SK-N-SH (cell line): ENCODE measurements around the gene NBEAL2. TPM values are rescaled to one million over a fixed set of nuclear protein-coding genes. Genes with fewer than 3 reads are reported as not detected.
A peak's percentile ranks its signal among the peaks of the same experiment; 100 is the strongest.

ENCODE experiments used
- CTCF ChIA-PET: fragments of 300-600, 350-600 bp; formaldehyde crosslinking; extraction: SDS; loops from one replicate; lab custom pipeline; 2021; lab: Yijun Ruan, JAX
- POLR2A ChIA-PET: fragments of 350-600 bp; sonication (Branson Sonifier 250); formaldehyde crosslinking; extraction: SDS; loops from one replicate; lab custom pipeline; 2020; ENCODE audit warnings: antibody characterized with exemption, inconsistent platforms; lab: Yijun Ruan, JAX
- DNase-seq: peaks from one replicate; pipeline ENCODE4 v3.0.0; 2012
- H2AFZ ChIP-seq: fragments of 200-600 bp; sonication (generic); 2 replicates; pipeline ENCODE4 v1.8.1; 2016; ENCODE audit warnings: antibody characterized with exemption, mild to moderate bottlenecking, low read depth
- H3F3A ChIP-seq: fragments of 200-600 bp; sonication (generic); replicated peaks from 2 replicates; pipeline ENCODE3; 2016; ENCODE audit warnings: antibody characterized with exemption, mild to moderate bottlenecking; ENCODE audit not compliant: insufficient read depth
- H3K27ac ChIP-seq, 2 experiments: fragments of 200-500 bp in 1 of 2; fragments of 200-600 bp in 1 of 2; sonication (Bioruptor generic) in 1 of 2; sonication (generic), shearing (Covaris generic) in 1 of 2; 2 replicates each; pipeline versions ENCODE4 v1.5.1 to v1.6.1; 2014 to 2016; ENCODE audit warnings: low read depth in 2 of 2, inconsistent platforms in 1 of 2, low read length in 1 of 2, mild to moderate bottlenecking in 1 of 2, mixed read lengths in 1 of 2
- H3K27me3 ChIP-seq: fragments of 200-600 bp; sonication (generic), shearing (Covaris generic); 2 replicates; pipeline ENCODE4 v1.6.1; 2016; ENCODE audit warnings: mixed run types; ENCODE audit not compliant: insufficient read depth
- H3K36me3 ChIP-seq, 2 experiments: fragments of 200-500 bp in 1 of 2; fragments of 200-600 bp in 1 of 2; sonication (Bioruptor generic) in 1 of 2; sonication (generic) in 1 of 2; replicated peaks in 1 of 2; 2 replicates each; pipeline versions ENCODE3 to v1.5.1; 2014 to 2016; ENCODE audit warnings: low read length in 1 of 2, mild to moderate bottlenecking in 1 of 2; ENCODE audit not compliant: insufficient read depth in 2 of 2, control insufficient read depth in 1 of 2
- H3K4me1 ChIP-seq, 2 experiments: fragments of 200-500 bp in 1 of 2; fragments of 200-600 bp in 1 of 2; sonication (Bioruptor generic) in 1 of 2; sonication (generic), shearing (Covaris generic) in 1 of 2; 2 replicates each; pipeline versions ENCODE4 v1.5.1 to v1.6.1; 2014 to 2016; ENCODE audit warnings: low read depth in 1 of 2, low read length in 1 of 2, mixed run types in 1 of 2; ENCODE audit not compliant: insufficient read depth in 2 of 2, control insufficient read depth in 1 of 2
- H3K4me2 ChIP-seq: fragments of 200-600 bp; sonication (generic), shearing (Covaris generic); 2 replicates; pipeline ENCODE4 v1.6.1; 2017; ENCODE audit warnings: mixed run types
- H3K4me3 ChIP-seq, 2 experiments: fragments of 200-500 bp in 1 of 2; fragments of 200-600 bp in 1 of 2; sonication (Bioruptor generic) in 1 of 2; sonication (generic), shearing (Covaris generic) in 1 of 2; 2 replicates each; pipeline versions ENCODE4 v1.5.1 to v1.8.1; 2014 to 2016; ENCODE audit warnings: low read depth in 2 of 2, inconsistent platforms in 1 of 2, low read length in 1 of 2, mild to moderate bottlenecking in 1 of 2, mixed read lengths in 1 of 2, moderate library complexity in 1 of 2
- H3K79me2 ChIP-seq: fragments of 200-600 bp; sonication (generic); 2 replicates; pipeline ENCODE4 v1.8.1; 2017; ENCODE audit warnings: mild to moderate bottlenecking; ENCODE audit not compliant: insufficient read depth
- H3K9ac ChIP-seq: fragments of 200-600 bp; sonication (generic); 2 replicates; pipeline ENCODE4 v1.6.1; 2017; ENCODE audit warnings: mixed run types
- H3K9me2 ChIP-seq: fragments of 200-600 bp; sonication (generic); 2 replicates; pipeline ENCODE4 v1.6.1; 2017; ENCODE audit warnings: mixed run types
- H3K9me3 ChIP-seq: fragments of 200-600 bp; sonication (generic); 2 replicates; pipeline ENCODE4 v1.6.1; 2017; ENCODE audit warnings: mixed run types, mild to moderate bottlenecking, moderate library complexity
- H4K20me1 ChIP-seq: fragments of 200-600 bp; sonication (generic); 2 replicates; pipeline ENCODE4 v1.6.1; 2017; ENCODE audit warnings: mild to moderate bottlenecking, mixed run types; ENCODE audit not compliant: insufficient read depth
- CHD2 ChIP-seq: fragments of 150-350 bp; IDR thresholded peaks from 2 replicates; pipeline ENCODE4 v1.6.1; 2018; ENCODE audit warnings: low read length; ENCODE audit not compliant: partially characterized antibody
- EZH2phosphoT487 ChIP-seq: fragments of 200-600 bp; sonication (generic); IDR thresholded peaks from 2 replicates; pipeline ENCODE4 v1.6.1; 2017; ENCODE audit warnings: low read depth, mixed run types, mild to moderate bottlenecking, antibody characterized with exemption, moderate library complexity, borderline replicate concordance
- FOXJ3 ChIP-seq: sonication (generic); formaldehyde crosslinking; IDR thresholded peaks from 2 replicates; pipeline ENCODE4 v1.5.1; 2020; ENCODE audit warnings: mild to moderate bottlenecking, missing genetic modification reagents
- GABPA ChIP-seq: IDR thresholded peaks from 2 replicates; pipeline ENCODE4 v1.4.0; 2012; ENCODE audit warnings: low read depth, mild to moderate bottlenecking
- JUND ChIP-seq: IDR thresholded peaks from 2 replicates; pipeline ENCODE4 v1.4.0; 2012
- MXI1 ChIP-seq: IDR thresholded peaks from 2 replicates; pipeline ENCODE4 v1.6.1; 2012; ENCODE audit warnings: mild to moderate bottlenecking, low read depth, low read length, improper control_type of control experiment
- NFIC ChIP-seq: IDR thresholded peaks from 2 replicates; pipeline ENCODE4 v1.4.0; 2012; ENCODE audit warnings: borderline replicate concordance
- NRF1 ChIP-seq: IDR thresholded peaks from 2 replicates; pipeline ENCODE4 v1.6.1; 2012; ENCODE audit warnings: low read depth, mild to moderate bottlenecking, low read length
- RAD21 ChIP-seq: IDR thresholded peaks from 2 replicates; pipeline ENCODE4 v1.6.1; 2012; ENCODE audit warnings: mild to moderate bottlenecking, low read length
- RXRA ChIP-seq: IDR thresholded peaks from 2 replicates; pipeline ENCODE4 v1.4.0; 2012; ENCODE audit warnings: low read depth, mild to moderate bottlenecking, borderline replicate concordance
- SIN3A ChIP-seq: IDR thresholded peaks from 2 replicates; pipeline ENCODE4 v1.6.1; 2012; ENCODE audit warnings: low read depth, mild to moderate bottlenecking, low read length, moderate library complexity, borderline replicate concordance
- SMC3 ChIP-seq: IDR thresholded peaks from 2 replicates; pipeline ENCODE4 v1.6.1; 2012; ENCODE audit warnings: low read depth, low read length, improper control_type of control experiment
- TCF12 ChIP-seq: IDR thresholded peaks from 2 replicates; pipeline ENCODE4 v1.4.0; 2012
- TEAD4 ChIP-seq: IDR thresholded peaks from 2 replicates; pipeline ENCODE4 v1.4.0; 2012; ENCODE audit warnings: mild to moderate bottlenecking, borderline replicate concordance; ENCODE audit not compliant: insufficient read depth
- WGBS: methylation state at CpG from one replicate; pipeline ENCODE4 v1.1.6; 2017; ENCODE audit warnings: low lambda C conversion rate; 5-methylcytosine and 5-hydroxymethylcytosine counted together
- polyA plus RNA-seq, 3 experiments: library from polyadenylated mRNA; depleted of rRNA; stranded (reverse); fragments of >200 nt; gene quantifications; 2 replicates each; pipeline ENCODE4 v1.2.3, GENCODE V29; 2012
- TF ChIP-seq, protein P1 (sequence below): IDR thresholded peaks from 2 replicates; pipeline ENCODE4 v1.4.0; 2012; ENCODE audit warnings: low read depth
- TF ChIP-seq, protein P2 (sequence below): IDR thresholded peaks from 2 replicates; pipeline ENCODE4; 2012
- TF ChIP-seq, protein P3 (sequence below): IDR thresholded peaks from 2 replicates; pipeline ENCODE4 v1.6.1; 2012; ENCODE audit warnings: mild to moderate bottlenecking, low read depth, low read length, moderate library complexity

The NBEAL2 gene
- polyA plus RNA-seq, 1 of the 3 experiments (the other 2 are of a cell fraction), result 20.3 TPM

DNA sequence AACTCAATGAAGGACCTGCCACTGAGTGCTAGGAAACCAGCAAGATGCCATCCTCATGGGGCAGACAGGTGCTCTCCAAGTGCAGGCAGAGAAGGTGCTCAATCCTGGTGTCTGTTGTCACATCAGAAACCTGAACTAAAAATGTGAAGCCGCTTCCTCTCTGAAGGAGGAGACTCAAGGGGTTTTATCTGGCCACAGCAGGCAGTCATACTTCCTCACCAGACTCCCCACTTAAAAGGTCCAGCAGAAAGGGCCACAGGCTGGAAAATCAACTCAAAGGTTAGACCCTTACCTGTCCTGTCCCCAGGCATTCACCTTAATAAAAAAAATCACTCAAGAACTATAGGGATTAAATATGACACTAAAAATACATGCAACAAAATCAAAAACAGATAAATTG is 7.7 kb upstream of the NBEAL2 start:
- TF ChIP-seq NRF1, result no peak
- no peak for TF ChIP-seq EZH2phosphoT487
- TF ChIP-seq, protein P1, sequence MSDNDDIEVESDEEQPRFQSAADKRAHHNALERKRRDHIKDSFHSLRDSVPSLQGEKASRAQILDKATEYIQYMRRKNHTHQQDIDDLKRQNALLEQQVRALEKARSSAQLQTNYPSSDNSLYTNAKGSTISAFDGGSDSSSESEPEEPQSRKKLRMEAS, result no peak
- TF ChIP-seq CHD2, result no peak
- Histone ChIP-seq H4K20me1 (peaks cover 92% of the 10 kb centered on the region), H3K4me2 (no peak overlapping the region), H2AFZ (no peak overlapping the region), H3F3A (no peaks in the 10 kb centered on the region), H3K9me2 (no peaks in the 10 kb centered on the region), H3K36me3 (peaks cover 0 to 4% of the 10 kb centered on the region in 2 experiments), H3K27ac (peak overlapping the region in 1 of 2 experiments; percentile 75; a peak in 1 of 4 replicates), H3K9me3 (no peaks in the 10 kb centered on the region), H3K9ac (no peak overlapping the region), H3K4me1 (peaks cover 0 to 37% of the 10 kb centered on the region in 2 experiments; a peak in 1 of 4 replicates), H3K4me3 (no peak overlapping the region), H3K27me3 (no peaks in the 10 kb centered on the region), H3K79me2 (peaks cover 95% of the 10 kb centered on the region)
- POLR2A ChIA-PET, result no interaction called here
- CTCF ChIA-PET, result interaction anchor here (3.1 kb wide), 1 partner anchor 48 kb away, joined by 13 read pairs; no protein-coding TSS in a partner anchor
- no peak for DNase-seq
- WGBS, result 100% methylated on average over 1 of the region's 1 CpG

DNA sequence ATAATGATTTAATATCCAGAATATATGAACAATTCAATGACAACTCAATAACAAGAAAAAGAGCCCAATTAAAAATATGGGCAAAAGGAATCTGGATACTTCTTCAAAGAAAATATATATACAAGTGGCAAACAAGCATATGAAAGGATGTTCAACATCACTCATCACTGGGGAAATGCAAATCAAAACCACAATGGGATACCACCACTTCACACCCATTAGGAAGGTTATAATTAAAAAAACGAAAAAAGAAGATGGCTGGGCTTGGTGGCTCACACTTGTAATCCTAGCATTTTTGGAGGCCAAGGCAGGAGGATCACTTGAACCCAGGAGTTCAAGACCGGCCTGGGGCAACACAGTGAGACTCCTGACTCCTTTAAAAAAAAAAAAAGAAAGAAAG is 7.1 kb upstream of the NBEAL2 start:
- Histone ChIP-seq H3K4me1 (peaks cover 3 to 30% of the 10 kb centered on the region in 2 experiments; a peak in 1 of 4 replicates), H3K9me2 (no peaks in the 10 kb centered on the region), H2AFZ (no peak overlapping the region), H3K79me2 (peaks cover 89% of the 10 kb centered on the region), H3K9ac (no peak overlapping the region), H3K4me2 (no peak overlapping the region), H3K27me3 (no peaks in the 10 kb centered on the region), H3K4me3 (no peak overlapping the region), H3K9me3 (no peaks in the 10 kb centered on the region), H3K36me3 (peaks cover 0 to 4% of the 10 kb centered on the region in 2 experiments), H3F3A (no peaks in the 10 kb centered on the region), H4K20me1 (peaks cover 85% of the 10 kb centered on the region), H3K27ac (no peak overlapping the region)
- POLR2A ChIA-PET, result no interaction called here
- TF ChIP-seq MXI1 (no peak), TEAD4 (no peak), GABPA (no peak), TCF12 (no peak), JUND (no peak), EZH2phosphoT487 (no peak), RAD21 (no peak), NRF1 (no peak), SMC3 (no peak), SIN3A (no peak), NFIC (no peak), RXRA (no peak), FOXJ3 (no peak)
- TF ChIP-seq, protein P2, sequence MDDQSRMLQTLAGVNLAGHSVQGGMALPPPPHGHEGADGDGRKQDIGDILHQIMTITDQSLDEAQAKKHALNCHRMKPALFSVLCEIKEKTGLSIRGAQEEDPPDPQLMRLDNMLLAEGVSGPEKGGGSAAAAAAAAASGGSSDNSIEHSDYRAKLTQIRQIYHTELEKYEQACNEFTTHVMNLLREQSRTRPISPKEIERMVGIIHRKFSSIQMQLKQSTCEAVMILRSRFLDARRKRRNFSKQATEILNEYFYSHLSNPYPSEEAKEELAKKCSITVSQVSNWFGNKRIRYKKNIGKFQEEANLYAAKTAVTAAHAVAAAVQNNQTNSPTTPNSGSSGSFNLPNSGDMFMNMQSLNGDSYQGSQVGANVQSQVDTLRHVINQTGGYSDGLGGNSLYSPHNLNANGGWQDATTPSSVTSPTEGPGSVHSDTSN, result no peak
- TF ChIP-seq, protein P3, sequence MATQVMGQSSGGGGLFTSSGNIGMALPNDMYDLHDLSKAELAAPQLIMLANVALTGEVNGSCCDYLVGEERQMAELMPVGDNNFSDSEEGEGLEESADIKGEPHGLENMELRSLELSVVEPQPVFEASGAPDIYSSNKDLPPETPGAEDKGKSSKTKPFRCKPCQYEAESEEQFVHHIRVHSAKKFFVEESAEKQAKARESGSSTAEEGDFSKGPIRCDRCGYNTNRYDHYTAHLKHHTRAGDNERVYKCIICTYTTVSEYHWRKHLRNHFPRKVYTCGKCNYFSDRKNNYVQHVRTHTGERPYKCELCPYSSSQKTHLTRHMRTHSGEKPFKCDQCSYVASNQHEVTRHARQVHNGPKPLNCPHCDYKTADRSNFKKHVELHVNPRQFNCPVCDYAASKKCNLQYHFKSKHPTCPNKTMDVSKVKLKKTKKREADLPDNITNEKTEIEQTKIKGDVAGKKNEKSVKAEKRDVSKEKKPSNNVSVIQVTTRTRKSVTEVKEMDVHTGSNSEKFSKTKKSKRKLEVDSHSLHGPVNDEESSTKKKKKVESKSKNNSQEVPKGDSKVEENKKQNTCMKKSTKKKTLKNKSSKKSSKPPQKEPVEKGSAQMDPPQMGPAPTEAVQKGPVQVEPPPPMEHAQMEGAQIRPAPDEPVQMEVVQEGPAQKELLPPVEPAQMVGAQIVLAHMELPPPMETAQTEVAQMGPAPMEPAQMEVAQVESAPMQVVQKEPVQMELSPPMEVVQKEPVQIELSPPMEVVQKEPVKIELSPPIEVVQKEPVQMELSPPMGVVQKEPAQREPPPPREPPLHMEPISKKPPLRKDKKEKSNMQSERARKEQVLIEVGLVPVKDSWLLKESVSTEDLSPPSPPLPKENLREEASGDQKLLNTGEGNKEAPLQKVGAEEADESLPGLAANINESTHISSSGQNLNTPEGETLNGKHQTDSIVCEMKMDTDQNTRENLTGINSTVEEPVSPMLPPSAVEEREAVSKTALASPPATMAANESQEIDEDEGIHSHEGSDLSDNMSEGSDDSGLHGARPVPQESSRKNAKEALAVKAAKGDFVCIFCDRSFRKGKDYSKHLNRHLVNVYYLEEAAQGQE, result no peak
- TF ChIP-seq, protein P1, result no peak
- WGBS, result 89% methylated on average over 2 of the region's 2 CpGs
- DNase-seq, result no peak
- CTCF ChIA-PET, result no interaction called here
